ENCODE measurements around the gene CCDC18. TPM values are rescaled to one million over a fixed set of nuclear protein-coding genes. Genes with fewer than 3 reads are reported as not detected.

Gene CCDC18
- total RNA-seq, 1 donor from 2014 or later = 15.9 TPM

DNA sequence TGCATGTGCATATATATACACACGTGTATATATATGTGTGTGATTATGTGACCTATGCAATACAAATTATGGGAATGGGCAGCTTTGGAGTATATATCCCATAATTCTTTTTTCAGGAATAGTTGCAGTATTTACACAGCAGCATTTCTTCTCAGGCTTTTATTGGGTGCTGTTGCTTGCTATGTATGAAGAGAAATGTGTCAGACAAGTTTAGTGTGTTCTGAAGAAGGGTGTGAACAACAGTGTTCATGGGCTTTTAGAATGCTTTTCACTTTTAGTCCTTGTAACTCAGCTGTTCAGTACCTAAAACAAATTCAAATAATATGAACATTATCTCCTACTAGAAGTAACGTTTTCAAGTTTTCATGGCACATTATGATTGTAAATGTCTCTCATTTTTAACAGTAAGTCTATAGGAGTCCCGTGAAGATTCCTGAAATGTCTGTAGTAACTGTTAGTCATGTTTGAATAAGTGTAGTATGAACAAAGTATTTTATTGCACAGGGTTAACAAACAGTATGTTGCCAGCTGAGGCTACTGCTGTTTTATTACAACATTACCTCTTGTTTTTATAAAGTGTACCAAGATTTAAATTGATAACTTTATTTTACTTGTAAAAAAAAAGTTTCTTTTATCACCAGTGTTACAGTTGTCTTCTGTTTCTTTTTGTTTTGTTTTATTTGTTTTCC lies 42.8 kb upstream of the CCDC18 start:
- ChIA-PET POLR2A (interaction anchor here (0.7 kb wide), 1 partner anchor 130 kb away, joined by 3 read pairs; no protein-coding TSS in a partner anchor), CTCF (no interaction called here)
- TF ChIP-seq, protein P1, sequence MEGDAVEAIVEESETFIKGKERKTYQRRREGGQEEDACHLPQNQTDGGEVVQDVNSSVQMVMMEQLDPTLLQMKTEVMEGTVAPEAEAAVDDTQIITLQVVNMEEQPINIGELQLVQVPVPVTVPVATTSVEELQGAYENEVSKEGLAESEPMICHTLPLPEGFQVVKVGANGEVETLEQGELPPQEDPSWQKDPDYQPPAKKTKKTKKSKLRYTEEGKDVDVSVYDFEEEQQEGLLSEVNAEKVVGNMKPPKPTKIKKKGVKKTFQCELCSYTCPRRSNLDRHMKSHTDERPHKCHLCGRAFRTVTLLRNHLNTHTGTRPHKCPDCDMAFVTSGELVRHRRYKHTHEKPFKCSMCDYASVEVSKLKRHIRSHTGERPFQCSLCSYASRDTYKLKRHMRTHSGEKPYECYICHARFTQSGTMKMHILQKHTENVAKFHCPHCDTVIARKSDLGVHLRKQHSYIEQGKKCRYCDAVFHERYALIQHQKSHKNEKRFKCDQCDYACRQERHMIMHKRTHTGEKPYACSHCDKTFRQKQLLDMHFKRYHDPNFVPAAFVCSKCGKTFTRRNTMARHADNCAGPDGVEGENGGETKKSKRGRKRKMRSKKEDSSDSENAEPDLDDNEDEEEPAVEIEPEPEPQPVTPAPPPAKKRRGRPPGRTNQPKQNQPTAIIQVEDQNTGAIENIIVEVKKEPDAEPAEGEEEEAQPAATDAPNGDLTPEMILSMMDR (IDR thresholded peaks at IDR 0.05) = no peak
- no peak overlapping the region for H3K27ac Mint-ChIP-seq
- intact Hi-C loops (cut with micrococcal nuclease) = no loop called here
- H3K4me3 Mint-ChIP-seq = no peak overlapping the region
- H3K27me3 Mint-ChIP-seq = no peaks in the 10 kb centered on the region
- DNase-seq = no peak
- H3K36me3 Mint-ChIP-seq (ENCODE audit: low read depth) = peaks cover 66% of the 10 kb centered on the region
- no peaks in the 10 kb centered on the region for H3K4me1 Mint-ChIP-seq
- H3K9me3 Mint-ChIP-seq = no peaks in the 10 kb centered on the region
- no peak for ATAC-seq (ENCODE audit: low read depth)

DNA sequence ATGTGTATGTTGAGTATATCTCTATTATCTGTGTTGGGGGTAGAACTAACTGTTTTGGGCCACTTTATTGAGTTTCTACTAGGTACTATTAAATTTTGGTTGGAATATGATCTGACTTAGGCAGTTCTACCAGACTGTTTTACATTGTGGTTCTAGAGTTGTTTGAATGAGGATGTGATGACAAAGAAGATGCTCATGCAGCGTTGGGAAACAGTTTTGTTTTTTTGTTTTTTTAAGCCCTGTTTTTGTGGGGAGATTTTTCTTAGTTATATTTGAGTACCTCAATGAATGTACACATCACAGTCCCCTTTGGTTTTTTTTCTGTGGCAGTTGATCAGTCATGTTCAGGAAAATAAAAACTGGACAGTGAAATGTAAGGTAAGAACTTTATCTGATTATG lies 40.4 kb upstream of the CCDC18 start:
- DNase-seq = no peak
- H3K27me3 Mint-ChIP-seq = no peaks in the 10 kb centered on the region
- H3K9me3 Mint-ChIP-seq = no peaks in the 10 kb centered on the region
- no peak overlapping the region for H3K4me3 Mint-ChIP-seq
- ChIA-PET CTCF (no interaction called here), POLR2A (no interaction called here)
- H3K4me1 Mint-ChIP-seq = no peaks in the 10 kb centered on the region
- intact Hi-C loops (cut with micrococcal nuclease) = no loop called here
- TF ChIP-seq, protein P1 (IDR thresholded peaks at IDR 0.05) = no peak
- ATAC-seq (ENCODE audit: low read depth) = no peak
- peaks cover 51% of the 10 kb centered on the region for H3K36me3 Mint-ChIP-seq (ENCODE audit: low read depth)
- no peak overlapping the region for H3K27ac Mint-ChIP-seq

DNA sequence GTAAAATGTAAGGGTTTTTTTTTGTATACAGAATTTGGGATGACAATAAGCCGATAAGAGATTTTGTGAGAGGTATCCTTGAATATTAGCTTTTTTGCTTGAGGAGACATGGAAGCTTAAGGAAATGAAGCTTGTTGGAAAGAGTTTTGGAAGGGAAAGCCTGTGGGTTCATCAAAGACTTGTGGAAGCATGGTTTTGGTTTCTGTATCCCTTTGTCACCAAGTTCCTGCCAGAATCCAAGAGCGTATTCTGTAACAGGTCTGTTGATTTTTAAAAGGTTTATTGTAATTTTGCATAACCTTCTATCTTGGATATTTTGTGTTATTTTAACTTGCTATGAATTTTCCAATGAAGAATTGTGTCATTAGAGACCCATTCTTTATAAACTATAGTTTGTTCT lies 38.4 kb upstream of the CCDC18 start:
- ATAC-seq (ENCODE audit: low read depth) (no peak), DNase-seq (no peak)
- no peaks in the 10 kb centered on the region for H3K27me3 Mint-ChIP-seq
- TF ChIP-seq, protein P1 (IDR thresholded peaks at IDR 0.05) = no peak
- CTCF ChIA-PET = no interaction called here
- POLR2A ChIA-PET = no interaction called here
- H3K4me1 Mint-ChIP-seq = no peaks in the 10 kb centered on the region
- H3K36me3 Mint-ChIP-seq (ENCODE audit: low read depth) = peaks cover 32% of the 10 kb centered on the region
- H3K9me3 Mint-ChIP-seq = no peaks in the 10 kb centered on the region
- H3K4me3 Mint-ChIP-seq = no peak overlapping the region
- intact Hi-C loops (cut with micrococcal nuclease) = no loop called here
- no peak overlapping the region for H3K27ac Mint-ChIP-seq

DNA sequence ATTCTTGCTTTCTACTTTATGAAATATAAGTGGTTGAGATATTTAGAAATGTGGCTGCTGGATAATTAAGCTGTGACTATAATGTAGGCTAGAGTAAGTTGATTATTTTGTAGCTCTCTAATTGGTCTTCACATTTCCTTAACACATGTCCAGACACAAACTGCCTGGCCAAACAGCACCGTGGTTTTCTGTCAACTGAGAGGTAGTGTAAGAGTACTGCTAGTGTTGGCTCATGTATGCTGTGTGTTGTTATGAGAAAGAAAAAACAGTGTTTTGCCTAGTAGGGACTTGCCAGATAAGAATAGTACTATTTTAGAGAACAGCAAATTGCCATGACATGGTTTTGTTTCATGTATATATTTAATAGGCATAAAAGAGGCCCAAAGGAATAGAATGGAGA lies 37.4 kb upstream of the CCDC18 start:
- DNase-seq (no peak), ATAC-seq (ENCODE audit: low read depth) (no peak)
- ChIA-PET POLR2A (no interaction called here), CTCF (no interaction called here)
- no peak overlapping the region for H3K27ac Mint-ChIP-seq
- no peaks in the 10 kb centered on the region for H3K4me1 Mint-ChIP-seq
- TF ChIP-seq, protein P1 (IDR thresholded peaks at IDR 0.05) = no peak
- no peak overlapping the region for H3K4me3 Mint-ChIP-seq
- no peaks in the 10 kb centered on the region for H3K9me3 Mint-ChIP-seq
- H3K36me3 Mint-ChIP-seq (ENCODE audit: low read depth) = peaks cover 27% of the 10 kb centered on the region
- no peaks in the 10 kb centered on the region for H3K27me3 Mint-ChIP-seq
- intact Hi-C loops (cut with micrococcal nuclease) = no loop called here

DNA sequence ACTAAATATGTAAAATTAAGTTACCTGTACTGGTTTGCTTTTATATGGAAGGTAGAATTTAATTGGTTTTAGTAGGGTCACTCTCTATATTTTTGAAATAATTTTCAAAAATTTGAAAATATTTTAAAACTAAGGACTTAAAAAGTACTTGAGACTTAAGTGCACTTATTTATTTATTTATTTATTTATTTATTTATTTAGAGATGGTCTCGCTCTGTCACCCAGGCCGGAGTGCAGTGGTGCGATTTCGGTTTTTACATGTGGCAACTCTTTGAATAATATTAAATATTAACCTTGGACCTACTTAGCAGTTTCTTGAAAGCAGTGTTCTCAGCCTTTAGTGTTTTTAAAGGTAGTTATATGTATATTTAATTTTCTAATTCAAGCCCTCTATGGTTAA lies 36.8 kb upstream of the CCDC18 start:
- intact Hi-C loops (cut with micrococcal nuclease) = no loop called here
- no peaks in the 10 kb centered on the region for H3K27me3 Mint-ChIP-seq
- ATAC-seq (ENCODE audit: low read depth) (no peak), DNase-seq (no peak)
- H3K9me3 Mint-ChIP-seq = no peaks in the 10 kb centered on the region
- TF ChIP-seq, protein P1 (IDR thresholded peaks at IDR 0.05) = no peak
- no peaks in the 10 kb centered on the region for H3K4me1 Mint-ChIP-seq
- no peak overlapping the region for H3K27ac Mint-ChIP-seq
- CTCF ChIA-PET = no interaction called here
- POLR2A ChIA-PET = no interaction called here
- H3K4me3 Mint-ChIP-seq = no peak overlapping the region
- peaks cover 29% of the 10 kb centered on the region for H3K36me3 Mint-ChIP-seq (ENCODE audit: low read depth)
